GM18868 (cell line): Measurements from ENCODE around the gene KANSL3.

Experiments
- ATAC-seq: cut with Tn5 transposase; IDR thresholded peaks from one replicate; pipeline ENCODE4 v1.9.1; 2021; ENCODE audit warnings: mild to moderate bottlenecking, moderate library complexity; ENCODE audit not compliant: unreplicated experiment

The KANSL3 gene

DNA sequence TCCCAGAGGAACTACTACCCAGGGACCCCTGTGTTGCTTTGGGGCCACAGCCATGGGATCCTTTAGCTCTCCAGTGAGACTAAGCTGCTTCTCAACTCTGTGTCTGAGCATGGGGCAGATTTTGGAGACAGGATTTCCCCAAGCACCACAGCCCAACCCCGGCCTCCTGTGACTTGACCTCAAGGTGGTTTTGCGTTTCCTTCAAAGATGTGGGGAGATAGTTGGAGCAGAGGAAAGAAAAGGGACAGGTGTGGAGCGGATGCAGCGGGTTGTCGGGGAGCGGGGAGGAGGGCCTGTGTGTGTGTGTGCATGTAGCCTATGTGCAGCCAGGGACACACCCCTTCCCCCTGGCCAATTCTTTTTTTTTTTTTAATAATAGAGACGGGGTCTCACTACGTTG lies 91.3 kb downstream of the KANSL3 start:
- ATAC-seq, result no peak

DNA sequence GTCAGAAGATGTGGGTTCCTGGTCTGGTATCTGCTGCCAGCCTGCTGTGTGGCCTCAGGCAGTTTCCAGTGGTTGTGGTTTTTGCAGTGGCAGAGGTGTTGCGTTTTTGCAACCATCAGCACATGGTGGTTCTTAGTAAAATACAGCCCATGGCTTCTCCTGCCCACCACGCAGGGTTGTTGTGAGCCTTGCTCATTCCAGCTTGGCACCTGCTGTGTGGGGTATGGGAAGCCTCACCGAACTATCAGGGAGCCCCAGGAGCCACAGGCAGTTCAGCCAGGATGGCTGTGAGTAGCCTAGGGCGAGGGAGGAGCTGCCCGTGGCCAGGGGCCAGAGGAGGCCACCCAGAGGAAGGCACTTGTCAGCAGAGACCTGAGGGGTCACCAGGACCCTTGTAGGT lies 91.8 kb downstream of the KANSL3 start:
- ATAC-seq, result no peak
